Endothelial cell of umbilical vein (primary cell): ENCODE measurements around the gene GCNT2.

Source experiments
- EZH2 ChIP-seq: IDR thresholded peaks from 2 replicates; pipeline ENCODE4 v1.6.1; 2012; ENCODE audit warnings: borderline replicate concordance, low read depth, mild to moderate bottlenecking, moderate library complexity, low read length, inconsistent platforms; ENCODE audit not compliant: severe bottlenecking
- FOS ChIP-seq: IDR thresholded peaks from 2 replicates; pipeline ENCODE4 v1.6.1; 2011; ENCODE audit warnings: mild to moderate bottlenecking, low read length, moderate library complexity, borderline replicate concordance; ENCODE audit not compliant: insufficient read depth
- GATA2 ChIP-seq: IDR thresholded peaks from 2 replicates; pipeline ENCODE4 v1.7.0; 2011; ENCODE audit warnings: low read depth, mild to moderate bottlenecking, moderate library complexity, mixed read lengths, low read length; ENCODE audit not compliant: insufficient read length, insufficient read depth
- JUN ChIP-seq: IDR thresholded peaks from 2 replicates; pipeline ENCODE4 v1.6.1; 2011; ENCODE audit warnings: borderline replicate concordance, low read depth; ENCODE audit not compliant: insufficient read length, insufficient read depth
- MYC ChIP-seq: IDR thresholded peaks from one replicate; pipeline ENCODE4 v1.6.1; 2011; ENCODE audit warnings: mild to moderate bottlenecking, low read depth, low read length
- POLR2A ChIP-seq: IDR thresholded peaks from 2 replicates; pipeline ENCODE4 v1.6.1; 2012; ENCODE audit warnings: low read depth, mild to moderate bottlenecking, control low read depth, low read length
- POLR2AphosphoS5 ChIP-seq: IDR thresholded peaks from 2 replicates; pipeline ENCODE4 v1.6.1; 2012; ENCODE audit warnings: low read depth, mild to moderate bottlenecking, control low read depth, low read length, moderate library complexity; ENCODE audit not compliant: insufficient read depth
- TF ChIP-seq, protein P1 (sequence below), 2 donors: IDR thresholded peaks; 1 replicate in 1 of 2; 2 replicates in 1 of 2; pipeline ENCODE4 v1.5.1; 2011; ENCODE audit warnings: low read length in 2 of 2, mild to moderate bottlenecking in 2 of 2, moderate library complexity in 2 of 2, control low read depth in 1 of 2, inconsistent platforms in 1 of 2, low read depth in 1 of 2; ENCODE audit not compliant: insufficient read depth in 1 of 2; ENCODE audit errors: extremely low read depth in 1 of 2
- TF ChIP-seq, protein P2 (sequence below): IDR thresholded peaks from 2 replicates; pipeline ENCODE4 v1.6.1; 2011; ENCODE audit not compliant: insufficient read depth, insufficient read length

GRCh38 chr6:10528158-10528981 lies 7.2 kb downstream of the GCNT2 start:
- TF ChIP-seq POLR2A (no peak), POLR2AphosphoS5 (peak; percentile 25), EZH2 (no peak), JUN (no peak), FOS (no peak), GATA2 (no peak), MYC (no peak)
- TF ChIP-seq, protein P1, sequence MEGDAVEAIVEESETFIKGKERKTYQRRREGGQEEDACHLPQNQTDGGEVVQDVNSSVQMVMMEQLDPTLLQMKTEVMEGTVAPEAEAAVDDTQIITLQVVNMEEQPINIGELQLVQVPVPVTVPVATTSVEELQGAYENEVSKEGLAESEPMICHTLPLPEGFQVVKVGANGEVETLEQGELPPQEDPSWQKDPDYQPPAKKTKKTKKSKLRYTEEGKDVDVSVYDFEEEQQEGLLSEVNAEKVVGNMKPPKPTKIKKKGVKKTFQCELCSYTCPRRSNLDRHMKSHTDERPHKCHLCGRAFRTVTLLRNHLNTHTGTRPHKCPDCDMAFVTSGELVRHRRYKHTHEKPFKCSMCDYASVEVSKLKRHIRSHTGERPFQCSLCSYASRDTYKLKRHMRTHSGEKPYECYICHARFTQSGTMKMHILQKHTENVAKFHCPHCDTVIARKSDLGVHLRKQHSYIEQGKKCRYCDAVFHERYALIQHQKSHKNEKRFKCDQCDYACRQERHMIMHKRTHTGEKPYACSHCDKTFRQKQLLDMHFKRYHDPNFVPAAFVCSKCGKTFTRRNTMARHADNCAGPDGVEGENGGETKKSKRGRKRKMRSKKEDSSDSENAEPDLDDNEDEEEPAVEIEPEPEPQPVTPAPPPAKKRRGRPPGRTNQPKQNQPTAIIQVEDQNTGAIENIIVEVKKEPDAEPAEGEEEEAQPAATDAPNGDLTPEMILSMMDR (IDR thresholded peaks at IDR 0.05; ENCODE audit: extremely low read depth in 1 of 2, insufficient read depth in 1 of 2, low read depth in 1 of 2, low read length in 2 of 2): no peak
- TF ChIP-seq, protein P2, sequence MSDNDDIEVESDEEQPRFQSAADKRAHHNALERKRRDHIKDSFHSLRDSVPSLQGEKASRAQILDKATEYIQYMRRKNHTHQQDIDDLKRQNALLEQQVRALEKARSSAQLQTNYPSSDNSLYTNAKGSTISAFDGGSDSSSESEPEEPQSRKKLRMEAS: no peak
